HEK293T (cell line): ENCODE results near the gene CTNNA2.

Experiments
- ARNT ChIP-seq: fragments of 450-650 bp; IDR thresholded peaks from 2 replicates; pipeline ENCODE4 v1.6.1; 2017; ENCODE audit warnings: mild to moderate bottlenecking
- BHLHE40 ChIP-seq: fragments of 450-650 bp; IDR thresholded peaks from 2 replicates; pipeline ENCODE4 v1.6.1; 2016; ENCODE audit warnings: mild to moderate bottlenecking, moderate library complexity, borderline replicate concordance
- FOXA1 ChIP-seq: fragments of 450-650 bp; IDR thresholded peaks from 2 replicates; pipeline ENCODE4 v1.6.1; 2016; ENCODE audit warnings: mild to moderate bottlenecking
- FOXM1 ChIP-seq: fragments of 450-650 bp; IDR thresholded peaks from 2 replicates; pipeline ENCODE4 v1.6.1; 2017; ENCODE audit warnings: mild to moderate bottlenecking, borderline replicate concordance
- HDGF ChIP-seq: fragments of 450-650 bp; IDR thresholded peaks from 2 replicates; pipeline ENCODE4 v1.6.1; 2017; ENCODE audit warnings: antibody characterized with exemption, borderline replicate concordance
- L3MBTL2 ChIP-seq: fragments of 450-650 bp; conservative IDR thresholded peaks from 2 replicates; pipeline ENCODE4 v1.6.1; 2016; ENCODE audit warnings: mild to moderate bottlenecking
- PKNOX1 ChIP-seq: fragments of 450-650 bp; IDR thresholded peaks from 2 replicates; pipeline ENCODE4 v1.6.1; 2016
- SP1 ChIP-seq: fragments of 450-650 bp; IDR thresholded peaks from 2 replicates; pipeline ENCODE4 v1.6.1; 2017
- SUZ12 ChIP-seq: fragments of 450-650 bp; IDR thresholded peaks from 2 replicates; pipeline ENCODE4 v1.6.1; 2016; ENCODE audit warnings: mild to moderate bottlenecking
- TARDBP ChIP-seq: fragments of 450-650 bp; IDR thresholded peaks from 2 replicates; pipeline ENCODE4 v1.6.1; 2016
- ZNF384 ChIP-seq: fragments of 450-650 bp; IDR thresholded peaks from 2 replicates; pipeline ENCODE4 v1.6.1; 2016

- TF ChIP-seq BHLHE40: no peak
- no peak for TF ChIP-seq FOXM1
- TF ChIP-seq PKNOX1: no peak
- TF ChIP-seq ZNF384: no peak
- no peak for TF ChIP-seq SP1
- no peak for TF ChIP-seq FOXA1
- TF ChIP-seq L3MBTL2: no peak
- no peak for TF ChIP-seq TARDBP
- no peak for TF ChIP-seq SUZ12
- no peak for TF ChIP-seq ARNT
- no peak for TF ChIP-seq HDGF
Measured at GRCh38 chr2:79916285-79916684, 403.4 kb downstream of the CTNNA2 start.
